Transverse colon (tissue), 3 donors: ENCODE data around the gene SEPTIN14.
"Not testable (repeated sequence)": the region's sequence is repeated elsewhere in the genome, so short reads cannot be mapped to it uniquely, and the experiment has no call there.

Experiments
- POLR2A ChIP-seq: fragments of 450-650 bp; IDR thresholded peaks from one replicate; pipeline ENCODE4 v1.6.1; 2016; ENCODE audit warnings: antibody characterized with exemption, mild to moderate bottlenecking, moderate library complexity
- TF ChIP-seq, protein P1 (sequence below), 5 experiments: fragments of 200-600 bp in 3 of 5; fragments of 450-650 bp in 2 of 5; sonication (generic) in 3 of 5; IDR thresholded peaks; 1 replicate in 2 of 5; 2 replicates in 3 of 5; pipeline ENCODE4 v1.5.1; 2016 to 2017; ENCODE audit warnings: antibody characterized with exemption in 5 of 5, inconsistent platforms in 3 of 5, mild to moderate bottlenecking in 2 of 5, moderate library complexity in 1 of 5

DNA sequence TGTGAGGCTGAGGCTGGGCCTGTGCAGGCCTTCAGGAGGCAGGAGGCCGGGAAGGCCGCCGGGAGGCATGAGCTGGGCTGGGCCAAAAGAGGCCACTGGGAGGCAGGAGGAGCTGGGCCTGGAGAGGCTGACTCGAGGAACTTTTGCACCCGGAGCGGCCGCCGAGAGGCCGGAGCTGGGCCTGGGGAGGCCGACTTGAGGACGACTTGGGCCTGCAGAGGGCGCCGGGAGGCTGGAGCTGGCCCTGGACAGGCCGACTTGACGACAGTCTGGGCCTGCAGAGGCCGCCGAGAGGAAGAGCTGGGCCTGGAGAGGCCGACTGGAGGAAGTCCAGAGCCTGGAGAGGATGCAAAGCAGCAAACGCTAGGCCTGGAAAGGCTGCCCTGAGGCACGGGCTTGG, 117.8 kb downstream of the SEPTIN14 start:
- not testable (repeated sequence) for TF ChIP-seq POLR2A
- TF ChIP-seq, protein P1, sequence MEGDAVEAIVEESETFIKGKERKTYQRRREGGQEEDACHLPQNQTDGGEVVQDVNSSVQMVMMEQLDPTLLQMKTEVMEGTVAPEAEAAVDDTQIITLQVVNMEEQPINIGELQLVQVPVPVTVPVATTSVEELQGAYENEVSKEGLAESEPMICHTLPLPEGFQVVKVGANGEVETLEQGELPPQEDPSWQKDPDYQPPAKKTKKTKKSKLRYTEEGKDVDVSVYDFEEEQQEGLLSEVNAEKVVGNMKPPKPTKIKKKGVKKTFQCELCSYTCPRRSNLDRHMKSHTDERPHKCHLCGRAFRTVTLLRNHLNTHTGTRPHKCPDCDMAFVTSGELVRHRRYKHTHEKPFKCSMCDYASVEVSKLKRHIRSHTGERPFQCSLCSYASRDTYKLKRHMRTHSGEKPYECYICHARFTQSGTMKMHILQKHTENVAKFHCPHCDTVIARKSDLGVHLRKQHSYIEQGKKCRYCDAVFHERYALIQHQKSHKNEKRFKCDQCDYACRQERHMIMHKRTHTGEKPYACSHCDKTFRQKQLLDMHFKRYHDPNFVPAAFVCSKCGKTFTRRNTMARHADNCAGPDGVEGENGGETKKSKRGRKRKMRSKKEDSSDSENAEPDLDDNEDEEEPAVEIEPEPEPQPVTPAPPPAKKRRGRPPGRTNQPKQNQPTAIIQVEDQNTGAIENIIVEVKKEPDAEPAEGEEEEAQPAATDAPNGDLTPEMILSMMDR (IDR thresholded peaks at IDR 0.05), result not testable (repeated sequence)
